ENCODE measurements around the gene PLXNA4.

The PLXNA4 gene

DNA sequence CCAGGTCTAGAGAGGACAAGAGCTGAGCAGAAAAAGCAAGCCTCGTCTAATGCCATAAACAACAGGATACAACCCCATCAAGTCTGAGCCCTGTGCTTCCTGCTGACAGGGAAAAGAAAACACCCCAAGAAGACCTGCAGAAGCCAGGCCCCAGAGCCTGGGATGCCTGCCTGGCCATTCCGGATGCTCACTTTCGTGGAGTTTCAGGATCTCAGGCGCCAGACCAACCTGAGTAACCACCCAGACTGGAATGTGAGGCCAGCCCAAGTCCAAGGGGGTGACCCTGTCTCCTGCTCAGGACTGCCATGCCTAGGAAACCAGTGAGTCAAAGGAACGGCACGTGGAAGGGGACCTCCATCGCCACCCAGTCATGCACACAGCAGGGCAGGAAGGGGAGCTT, 74.3 kb downstream of the PLXNA4 start:
- TF ChIP-seq GATA2 (IDR thresholded peaks at IDR 0.05; ENCODE audit: low read depth, low read length) (no peak), GATA3 (IDR thresholded peaks at IDR 0.05; ENCODE audit: low read depth, low read length) (no peak)

DNA sequence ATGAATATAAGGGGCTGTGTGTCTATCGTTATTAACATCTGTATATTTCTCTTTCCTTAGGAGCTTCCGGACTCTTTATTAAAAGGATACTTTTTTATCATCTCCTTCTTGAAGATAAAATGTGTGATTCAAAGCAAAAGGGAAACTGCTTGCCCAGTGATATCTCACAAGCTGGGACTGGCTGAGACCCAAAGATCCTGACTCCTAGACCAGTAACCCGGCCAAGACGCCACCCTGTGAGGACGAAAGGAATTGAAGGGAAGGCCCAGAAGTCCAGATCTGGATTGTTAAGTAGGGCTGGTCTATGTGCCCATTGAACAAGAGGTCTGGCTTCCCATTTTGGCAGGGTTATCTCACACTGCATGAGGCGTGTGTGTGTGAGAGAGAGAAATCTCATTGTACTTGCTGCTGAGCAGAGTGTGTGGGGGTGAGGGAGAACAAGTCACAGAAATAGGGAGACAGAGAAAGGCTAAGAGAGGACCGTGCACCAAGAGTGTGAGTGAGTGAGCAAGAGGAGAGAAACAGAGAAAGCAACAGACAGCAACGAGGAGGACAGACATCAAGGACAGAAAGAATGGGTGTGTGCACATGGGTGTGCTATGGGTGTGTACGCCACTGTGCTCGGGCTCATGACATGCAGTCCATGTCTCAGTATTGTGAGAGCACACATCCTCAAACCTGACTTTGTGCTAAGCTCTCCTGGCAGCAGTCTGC, 75.4 kb downstream of the PLXNA4 start:
- TF ChIP-seq GATA3 (IDR thresholded peaks at IDR 0.05; ENCODE audit: low read depth, low read length): no peak
- TF ChIP-seq GATA2 (IDR thresholded peaks at IDR 0.05; ENCODE audit: low read depth, low read length): no peak

GRCh38 chr7:132499487-132499886, 76.8 kb downstream of the PLXNA4 start:
- TF ChIP-seq GATA3 (IDR thresholded peaks at IDR 0.05; ENCODE audit: low read depth, low read length): no peak
- no peak for TF ChIP-seq GATA2 (IDR thresholded peaks at IDR 0.05; ENCODE audit: low read depth, low read length)

DNA sequence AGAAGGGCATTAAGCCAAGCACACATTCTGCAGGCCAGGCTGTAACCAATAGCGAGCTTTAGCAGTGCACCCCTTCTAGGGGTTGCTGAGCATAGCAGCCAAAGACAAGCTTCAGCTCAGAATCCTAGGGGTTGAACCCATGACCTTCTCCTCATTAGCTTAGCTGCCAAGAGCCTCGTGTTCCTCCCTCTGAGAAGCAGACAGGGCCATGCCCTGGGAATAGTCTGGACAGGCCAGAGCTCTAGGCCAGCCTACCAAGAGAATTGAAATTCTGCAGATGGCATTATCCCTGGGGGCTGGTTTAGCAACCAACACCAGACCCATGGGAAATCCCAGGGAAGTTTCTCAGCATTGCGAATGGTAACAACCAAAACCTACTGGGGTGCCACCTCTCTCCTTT, 77.2 kb downstream of the PLXNA4 start:
- no peak for TF ChIP-seq GATA2 (IDR thresholded peaks at IDR 0.05; ENCODE audit: low read depth, low read length)
- TF ChIP-seq GATA3 (IDR thresholded peaks at IDR 0.05; ENCODE audit: low read depth, low read length): no peak

GRCh38 chr7:132498319-132498718, 78.0 kb downstream of the PLXNA4 start:
- TF ChIP-seq GATA3 (IDR thresholded peaks at IDR 0.05; ENCODE audit: low read depth, low read length) (no peak), GATA2 (IDR thresholded peaks at IDR 0.05; ENCODE audit: low read depth, low read length) (no peak)

DNA sequence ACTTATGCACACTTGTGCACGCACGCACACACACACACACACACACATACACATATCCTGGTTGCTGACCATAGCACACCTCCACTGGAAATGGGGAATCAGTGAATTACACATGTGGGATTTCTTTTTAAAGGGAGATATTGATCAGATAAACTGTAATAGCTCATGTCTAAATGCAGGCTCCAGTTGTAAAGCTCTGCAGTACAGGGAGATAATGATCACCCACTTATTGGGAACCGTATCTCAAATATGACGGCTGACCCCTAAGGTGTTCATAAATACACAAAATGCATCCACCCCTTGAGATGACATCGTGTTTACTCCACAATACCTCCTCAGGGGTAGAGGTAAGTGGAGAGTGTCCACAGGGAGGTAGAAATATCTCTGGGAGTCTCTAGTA, 79.2 kb downstream of the PLXNA4 start:
- TF ChIP-seq GATA3 (IDR thresholded peaks at IDR 0.05; ENCODE audit: low read depth, low read length) (peak; percentile 94), GATA2 (IDR thresholded peaks at IDR 0.05; ENCODE audit: low read depth, low read length) (peak; percentile 92)

GRCh38 chr7:132495936-132496335, 80.3 kb downstream of the PLXNA4 start:
- TF ChIP-seq GATA2 (IDR thresholded peaks at IDR 0.05; ENCODE audit: low read depth, low read length) (no peak), GATA3 (IDR thresholded peaks at IDR 0.05; ENCODE audit: low read depth, low read length) (no peak)

- TF ChIP-seq GATA3 (IDR thresholded peaks at IDR 0.05; ENCODE audit: low read depth, low read length) (no peak), GATA2 (IDR thresholded peaks at IDR 0.05; ENCODE audit: low read depth, low read length) (no peak)
Observed at GRCh38 chr7:132494474-132494873, 81.8 kb downstream of the PLXNA4 start.

DNA sequence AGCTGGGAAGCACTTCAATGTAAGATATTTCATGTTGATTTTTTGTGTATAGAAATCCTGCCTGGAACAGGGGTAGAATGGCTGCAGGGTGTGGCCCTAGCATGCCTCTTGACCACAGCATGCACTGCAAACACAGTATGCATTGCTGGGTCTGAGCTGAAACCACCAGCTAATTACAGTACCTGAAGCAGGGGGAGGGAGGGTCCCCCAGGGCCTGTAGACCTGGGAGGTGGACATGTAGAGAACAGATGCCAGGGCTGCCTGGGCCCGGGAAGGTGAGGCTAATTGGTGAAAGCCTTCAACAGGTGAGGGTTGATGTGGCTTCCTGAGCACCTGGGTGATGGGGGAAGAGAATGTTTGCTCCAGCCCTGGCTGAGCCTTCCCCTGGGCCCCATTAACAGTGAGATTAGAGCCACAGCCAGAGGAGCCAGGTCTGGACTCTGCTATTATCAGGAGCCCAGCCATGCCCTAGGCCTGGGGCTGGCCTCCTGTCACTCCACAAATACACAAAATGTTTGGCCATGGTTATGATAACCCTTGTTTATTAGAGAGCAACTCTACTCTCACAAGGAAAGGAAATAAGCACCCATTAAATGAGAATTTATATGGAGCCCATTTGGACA, 83.3 kb downstream of the PLXNA4 start:
- TF ChIP-seq GATA2 (IDR thresholded peaks at IDR 0.05; ENCODE audit: low read depth, low read length) (no peak), GATA3 (IDR thresholded peaks at IDR 0.05; ENCODE audit: low read depth, low read length) (no peak)

- TF ChIP-seq GATA3 (IDR thresholded peaks at IDR 0.05; ENCODE audit: low read depth, low read length) (no peak), GATA2 (IDR thresholded peaks at IDR 0.05; ENCODE audit: low read depth, low read length) (no peak)
Observed at GRCh38 chr7:132491391-132491945, 84.8 kb downstream of the PLXNA4 start.

GRCh38 chr7:132490474-132490873, 85.8 kb downstream of the PLXNA4 start:
- TF ChIP-seq GATA3 (IDR thresholded peaks at IDR 0.05; ENCODE audit: low read depth, low read length): no peak
- no peak for TF ChIP-seq GATA2 (IDR thresholded peaks at IDR 0.05; ENCODE audit: low read depth, low read length)

- TF ChIP-seq GATA3 (IDR thresholded peaks at IDR 0.05; ENCODE audit: low read depth, low read length) (no peak), GATA2 (IDR thresholded peaks at IDR 0.05; ENCODE audit: low read depth, low read length) (no peak)
Observed at GRCh38 chr7:132489776-132490237, 86.5 kb downstream of the PLXNA4 start.

DNA sequence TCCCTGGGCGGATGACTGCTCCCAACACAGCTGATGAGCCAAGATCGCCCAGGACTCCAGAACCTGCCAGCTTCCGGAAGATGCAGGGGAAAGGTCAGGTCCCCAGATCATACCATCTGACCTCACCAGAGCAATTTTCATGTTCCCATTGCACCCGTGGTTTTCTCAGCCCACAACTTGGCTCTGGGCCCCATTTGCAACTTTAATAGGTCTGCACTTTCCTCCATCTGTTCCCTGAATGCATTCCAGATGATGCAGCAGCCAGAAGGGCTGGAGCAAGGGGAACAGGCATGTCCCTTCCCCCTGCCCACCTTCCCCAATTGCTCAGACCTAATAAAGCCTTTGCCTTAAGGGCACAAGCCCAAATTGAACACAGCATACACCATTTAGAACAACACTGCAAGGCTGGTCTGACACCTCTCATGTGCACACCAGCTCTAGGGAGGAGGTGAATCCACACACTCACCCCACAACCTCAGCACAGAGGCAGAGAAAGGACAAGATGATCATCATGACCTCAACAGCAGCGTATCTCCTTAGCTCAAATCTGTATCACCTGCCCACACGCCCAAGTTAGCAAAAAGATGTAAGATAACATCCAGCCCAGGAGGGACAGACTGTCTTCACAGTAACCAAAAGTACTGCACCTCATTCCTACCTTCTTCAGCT, 87.5 kb downstream of the PLXNA4 start:
- TF ChIP-seq GATA2 (IDR thresholded peaks at IDR 0.05; ENCODE audit: low read depth, low read length) (no peak), GATA3 (IDR thresholded peaks at IDR 0.05; ENCODE audit: low read depth, low read length) (no peak)

GRCh38 chr7:132486274-132486610, 90.0 kb downstream of the PLXNA4 start:
- TF ChIP-seq GATA3 (IDR thresholded peaks at IDR 0.05; ENCODE audit: low read depth, low read length): no peak
- no peak for TF ChIP-seq GATA2 (IDR thresholded peaks at IDR 0.05; ENCODE audit: low read depth, low read length)

All from SH-SY5Y (cell line).